IPS DF 19.7 (cell line): ENCODE results near the gene HOXD12.

Experiments used
- DNase-seq: peaks from one replicate; pipeline ENCODE4 v3.0.0-alpha.2; 2013; ENCODE audit warnings: low read depth, low spot score

Gene HOXD12

DNA sequence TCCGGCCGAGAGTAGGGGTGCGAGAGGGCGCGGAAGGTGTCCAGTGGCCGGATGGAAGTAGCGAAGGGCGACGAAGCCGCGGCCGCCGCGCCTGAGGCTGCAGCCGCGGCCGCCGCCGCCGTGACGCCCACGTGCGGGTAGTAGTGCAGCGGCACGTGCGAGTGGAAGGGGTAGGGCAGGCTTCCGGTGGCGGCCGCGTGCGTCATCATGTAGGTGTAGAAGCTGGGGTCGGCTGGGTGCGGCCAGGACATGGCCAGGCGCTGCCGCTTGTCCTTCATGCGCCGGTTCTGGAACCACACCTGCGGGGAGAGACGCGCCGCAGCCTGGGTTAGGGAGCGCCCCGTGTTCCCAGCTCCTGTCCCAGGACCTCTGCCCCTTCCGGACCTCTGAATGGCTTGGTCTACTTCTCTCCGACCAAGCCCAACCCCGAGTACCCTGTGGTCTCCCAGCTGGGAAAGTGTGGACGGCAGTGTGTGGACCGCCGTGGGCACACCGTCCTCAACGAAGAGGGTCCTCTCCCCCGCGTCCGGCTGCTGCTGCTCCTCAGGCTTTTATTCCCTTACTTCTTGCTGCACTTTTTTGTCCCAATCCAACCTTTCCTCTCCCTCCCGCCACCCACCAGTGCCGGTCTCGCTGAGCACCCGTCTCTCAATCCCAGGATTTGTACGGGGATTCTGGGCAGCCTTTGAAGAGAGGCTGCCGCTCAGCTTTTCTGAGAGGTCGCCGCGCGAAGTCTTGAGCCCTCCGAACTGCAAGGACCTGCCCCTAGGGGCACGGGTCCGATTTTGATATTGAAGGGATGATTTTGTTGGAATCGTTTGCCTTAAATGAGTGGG is 18.8 kb upstream of the HOXD12 start:
- DNase-seq = no peak

DNA sequence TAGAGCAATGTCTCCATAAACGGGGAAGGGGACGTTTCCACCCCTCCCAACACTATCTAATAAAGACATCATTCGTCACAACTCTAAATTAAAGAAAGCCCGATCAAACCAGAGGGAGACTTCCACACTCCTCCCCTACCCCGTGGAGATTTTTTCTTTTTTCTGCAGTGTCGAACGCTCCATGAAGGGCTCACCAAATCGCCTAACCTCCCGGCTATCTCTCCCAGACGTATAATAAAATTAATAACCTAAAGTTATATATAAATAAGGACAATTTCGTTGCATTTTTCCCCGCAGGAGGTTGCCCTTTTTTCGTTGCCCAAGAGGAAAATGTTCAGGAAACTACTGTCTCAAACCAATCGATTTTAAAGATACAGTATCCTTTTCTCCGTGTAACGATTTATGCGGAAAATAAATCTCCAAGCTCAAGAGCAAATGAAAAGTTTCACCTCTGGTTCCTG is 18.2 kb upstream of the HOXD12 start:
- DNase-seq = no peak

GRCh38 chr2:176081837-176082524 is 17.6 kb upstream of the HOXD12 start:
- no peak for DNase-seq

DNA sequence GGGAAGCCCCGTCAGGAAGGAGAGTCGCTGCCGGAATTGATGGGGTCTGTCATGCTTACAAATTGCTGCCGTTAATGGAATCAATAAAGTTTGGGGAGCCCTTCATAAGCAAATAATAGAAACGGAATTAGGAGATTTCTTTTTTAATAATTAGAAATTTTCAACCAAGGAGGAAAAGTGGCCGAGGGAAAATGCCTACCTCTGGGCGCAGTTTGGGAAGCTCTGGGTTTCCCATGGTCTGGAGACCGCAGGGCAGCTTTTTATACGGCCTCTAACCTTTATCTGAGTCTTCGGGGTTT is 17.1 kb upstream of the HOXD12 start:
- no peak for DNase-seq

GRCh38 chr2:176082824-176083751 is 16.5 kb upstream of the HOXD12 start:
- no peak for DNase-seq

DNA sequence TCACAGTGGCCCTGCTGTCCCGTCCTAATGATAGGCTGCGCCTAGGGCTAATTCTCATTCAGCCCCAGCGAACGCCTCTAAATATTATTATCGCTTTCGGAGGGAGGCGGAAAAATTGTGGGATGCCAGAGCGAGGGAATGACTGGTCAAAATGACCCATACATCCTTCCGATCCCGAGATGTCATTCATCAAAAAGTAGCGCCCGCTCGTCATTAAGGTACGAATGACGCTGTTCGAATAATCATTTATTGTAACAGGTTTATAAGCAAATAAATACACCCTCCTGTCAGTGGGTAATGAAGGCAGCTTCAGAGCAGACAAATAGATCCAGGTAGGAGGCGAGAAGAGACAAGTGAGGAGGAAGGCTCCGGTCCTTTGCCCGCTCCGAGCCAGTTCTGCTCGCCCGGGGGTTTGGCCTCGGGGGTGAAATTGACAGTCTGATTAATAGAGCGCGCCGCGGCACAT is 15.8 kb upstream of the HOXD12 start, which contains the start of gene EVX2:
EVX2 (minus strand) TSS at position 167 of the 466 bp plus-strand sequence. CDS start 186 bp downstream, outside the sequence.
- DNase-seq = no peak

DNA sequence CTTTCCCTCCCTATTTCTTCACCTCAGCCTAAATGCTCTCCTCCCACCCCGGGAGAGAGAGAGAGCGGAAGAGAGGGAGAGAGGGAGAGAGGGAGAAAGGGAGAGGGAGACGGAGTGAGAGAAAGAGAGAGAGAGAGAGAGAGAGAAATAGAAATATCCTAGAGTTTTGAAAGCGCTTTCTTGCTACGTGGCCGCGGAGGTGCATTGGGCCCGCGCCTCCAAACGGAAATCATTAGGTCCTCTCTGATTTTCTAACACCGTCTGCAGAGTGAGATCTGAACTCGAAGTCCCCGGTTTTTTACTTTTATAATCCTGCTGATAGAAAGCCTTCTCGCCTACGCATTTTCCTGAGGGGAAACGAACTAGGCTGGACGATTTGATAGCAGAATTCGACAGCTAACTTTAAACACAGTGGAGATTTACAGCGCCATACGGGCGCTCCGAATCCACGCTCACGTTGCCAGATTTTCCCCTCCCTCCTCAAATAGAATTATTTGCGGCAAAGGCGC is 14.9 kb upstream of the HOXD12 start:
- DNase-seq = no peak

DNA sequence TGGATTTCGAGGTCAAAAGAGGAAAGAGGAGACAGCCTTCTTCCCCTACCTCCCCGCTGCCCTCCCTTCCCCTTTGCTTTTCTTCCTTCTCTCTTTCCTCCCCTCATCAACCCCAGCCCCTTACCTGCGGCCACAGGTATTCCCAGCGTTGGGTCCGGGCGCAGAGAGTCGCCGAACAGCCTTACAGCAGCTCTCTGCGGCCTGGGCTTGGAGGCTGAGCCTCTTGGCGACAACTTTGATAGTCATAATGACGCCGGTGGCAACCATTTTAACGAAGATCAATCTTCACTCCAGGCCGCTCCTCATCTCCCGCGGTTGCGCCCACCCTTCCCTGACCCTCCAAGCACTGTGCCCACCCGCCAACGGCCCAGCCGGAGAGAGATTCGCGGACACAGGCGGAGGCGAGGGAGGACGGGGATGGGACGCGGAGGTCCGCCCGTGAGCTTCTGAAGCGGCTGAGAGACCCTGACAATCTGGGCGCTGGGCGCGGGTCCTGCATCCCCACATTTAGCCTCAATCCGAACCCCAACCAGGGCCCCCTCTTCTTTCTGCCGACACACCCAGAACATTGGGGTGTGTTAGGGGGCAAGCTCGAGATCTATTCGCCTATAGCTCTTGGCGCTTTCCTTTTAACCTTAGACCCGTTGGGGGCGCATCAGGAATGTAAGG is 14.3 kb upstream of the HOXD12 start:
- no peak for DNase-seq

DNA sequence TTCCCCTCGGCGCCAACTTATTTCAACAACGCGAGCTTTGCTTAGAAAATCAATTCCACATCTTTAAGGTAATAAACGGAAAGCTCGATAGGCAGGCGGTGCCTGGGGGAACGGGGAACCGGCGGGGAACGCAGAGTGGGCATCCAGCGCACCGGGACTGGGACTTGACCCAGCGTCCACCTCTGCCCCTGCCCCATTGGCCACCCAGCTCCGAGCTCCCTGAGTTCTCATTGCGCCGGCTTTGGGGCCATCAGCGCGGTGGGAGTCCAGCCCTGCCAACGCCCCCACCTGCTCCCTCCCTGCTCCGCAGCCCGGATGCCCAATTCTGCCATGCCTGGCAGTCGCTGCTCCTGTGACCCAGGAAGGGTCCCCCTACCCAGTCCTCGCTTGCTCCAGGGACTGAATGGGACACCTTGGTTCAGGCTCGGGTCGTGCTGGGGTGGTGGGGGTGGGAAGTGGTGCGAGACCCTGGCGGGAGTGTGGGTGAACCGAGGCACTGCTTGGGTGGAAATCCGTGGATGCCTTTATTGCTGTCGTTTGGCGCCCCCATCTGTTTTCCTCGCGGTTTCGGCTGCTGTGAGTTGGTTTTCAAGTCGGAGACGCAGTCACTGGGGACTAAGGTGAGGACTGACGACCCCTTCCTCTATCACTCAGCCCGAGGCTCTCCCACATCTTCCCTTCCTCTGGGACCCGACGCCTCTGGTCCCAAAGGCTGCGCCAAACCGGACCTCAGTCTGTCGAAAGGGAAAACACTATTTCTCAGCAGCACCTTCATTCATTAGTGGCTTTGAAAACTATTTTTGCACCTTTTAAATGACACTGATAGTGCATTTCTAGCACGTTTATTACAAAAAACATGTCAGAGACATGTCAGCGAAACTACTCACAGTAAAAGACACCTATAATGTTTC is 13.5 kb upstream of the HOXD12 start:
- no peak for DNase-seq

GRCh38 chr2:176087330-176088047 is 12.1 kb upstream of the HOXD12 start:
- no peak for DNase-seq

GRCh38 chr2:176088048-176088936 is 11.3 kb upstream of the HOXD12 start:
- DNase-seq = no peak

GRCh38 chr2:176088937-176089842 is 10.4 kb upstream of the HOXD12 start:
- no peak for DNase-seq

GRCh38 chr2:176089843-176090395 is 9.7 kb upstream of the HOXD12 start:
- DNase-seq = no peak

DNA sequence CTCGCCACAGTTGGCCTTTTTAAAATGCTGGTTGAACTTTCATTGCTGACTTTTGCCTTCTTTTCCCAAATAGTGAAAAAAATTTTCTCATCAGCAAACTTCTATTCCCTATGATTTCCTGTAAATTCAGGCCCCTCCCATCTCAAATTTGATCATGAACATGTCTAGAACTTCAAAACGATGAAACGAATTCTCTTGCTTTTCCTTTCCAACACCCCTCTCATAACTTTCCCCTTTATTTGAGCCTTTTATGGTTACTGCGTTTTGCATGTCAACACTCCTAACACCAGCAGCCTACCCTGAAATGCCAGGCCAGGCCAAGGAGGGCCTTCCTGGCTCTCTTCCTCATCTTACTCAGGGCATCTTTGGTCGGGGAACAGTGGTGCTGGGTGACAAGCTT is 8.7 kb upstream of the HOXD12 start:
- DNase-seq = no peak

DNA sequence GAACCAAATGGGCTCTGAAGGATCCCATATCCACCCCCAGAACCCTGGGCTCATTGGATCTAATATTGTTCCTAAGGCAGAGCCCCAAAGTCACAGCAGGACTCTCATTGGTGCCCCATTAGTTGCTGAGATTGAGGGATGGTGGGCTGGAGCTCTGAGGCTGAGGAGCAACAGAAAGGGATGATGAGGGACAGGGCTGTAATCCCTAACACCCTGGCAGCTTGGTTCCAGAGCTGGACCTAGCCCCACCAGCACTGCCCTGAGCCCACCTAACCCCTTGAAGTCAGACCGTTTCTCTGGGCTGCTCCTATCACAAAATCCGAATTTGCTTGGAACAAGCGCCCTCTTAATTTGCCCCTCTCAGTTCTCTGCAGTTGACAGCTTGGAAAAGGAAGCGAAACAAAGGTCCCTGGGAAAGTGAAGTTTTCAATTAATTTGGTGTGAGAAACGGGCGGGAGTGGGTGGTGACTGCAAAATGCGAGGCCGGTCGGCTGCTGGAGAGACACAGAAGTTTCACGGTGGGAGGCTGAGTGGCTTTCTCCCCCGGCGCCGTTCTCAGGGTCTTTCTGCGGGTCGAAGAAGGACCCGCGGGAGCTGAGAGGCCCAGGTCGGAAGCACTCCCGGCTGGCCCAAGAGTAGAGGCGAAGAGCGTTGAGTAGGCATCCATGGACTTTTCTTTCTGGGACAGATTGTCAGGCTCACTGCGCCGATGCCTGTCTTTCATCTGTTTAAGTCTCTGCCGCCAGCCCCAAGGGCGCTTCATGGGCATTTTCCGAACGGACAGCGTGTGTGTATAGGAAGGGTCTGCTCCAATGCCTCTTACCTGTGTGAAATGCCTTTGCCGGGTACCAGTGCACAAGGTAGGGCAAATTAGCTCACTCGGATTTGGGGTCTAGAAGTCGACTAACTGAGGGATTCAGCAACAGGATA is 8.0 kb upstream of the HOXD12 start:
- DNase-seq = no peak
